HepG2 (cell line): ENCODE measurements around the gene MYLK3. TPM values are rescaled to one million over a fixed set of nuclear protein-coding genes. Genes with fewer than 3 reads are reported as not detected.
A peak's percentile ranks its signal among the peaks of the same experiment; 100 is the strongest.

ENCODE experiments used
- E2F1 ChIP-seq: sonication (generic); formaldehyde crosslinking; IDR thresholded peaks from 2 replicates; pipeline ENCODE4 v1.5.0; 2020; ENCODE audit warnings: missing genetic modification reagents
- FOXK1 ChIP-seq: sonication (generic); formaldehyde crosslinking; IDR thresholded peaks from 2 replicates; pipeline ENCODE4 v1.4.0; 2020; ENCODE audit warnings: low read depth, missing genetic modification reagents, borderline replicate concordance
- IRF9 ChIP-seq: sonication (generic); formaldehyde crosslinking; IDR thresholded peaks from 2 replicates; pipeline ENCODE4 v1.8.0; 2022; ENCODE audit warnings: missing genetic modification reagents, mild to moderate bottlenecking, borderline replicate concordance
- KDM4B ChIP-seq: sonication (generic); formaldehyde crosslinking; IDR thresholded peaks from 2 replicates; pipeline ENCODE4 v1.4.0; 2020; ENCODE audit warnings: missing genetic modification reagents
- NFATC3 ChIP-seq: sonication (generic); formaldehyde crosslinking; IDR thresholded peaks from 2 replicates; pipeline ENCODE4 v1.5.1; 2020; ENCODE audit warnings: mild to moderate bottlenecking, missing genetic modification reagents
- NFE2 ChIP-seq: sonication (generic); formaldehyde crosslinking; IDR thresholded peaks from 2 replicates; pipeline ENCODE4 v1.4.0; 2020; ENCODE audit warnings: missing genetic modification reagents
- PAX8 ChIP-seq: sonication (generic); formaldehyde crosslinking; IDR thresholded peaks from 2 replicates; pipeline ENCODE4 v1.8.0; 2022; ENCODE audit warnings: mild to moderate bottlenecking, missing genetic modification reagents, borderline replicate concordance
- PBX3 ChIP-seq: sonication (generic); formaldehyde crosslinking; IDR thresholded peaks from 2 replicates; pipeline ENCODE4 v1.8.1; 2023; ENCODE audit warnings: missing genetic modification reagents, inconsistent platforms, borderline replicate concordance
- POGZ ChIP-seq: sonication (generic); formaldehyde crosslinking; IDR thresholded peaks from 2 replicates; pipeline ENCODE4 v1.4.0; 2020; ENCODE audit warnings: mild to moderate bottlenecking, missing genetic modification reagents
- RXRB ChIP-seq: IDR thresholded peaks from 2 replicates; pipeline ENCODE4 v1.6.1; 2016; ENCODE audit warnings: borderline replicate concordance, missing genetic modification reagents, missing compliant biosample characterization
- SIN3B ChIP-seq: fragments of 150-350 bp; IDR thresholded peaks from 2 replicates; pipeline ENCODE4 v1.6.1; 2014; ENCODE audit warnings: low read length
- TFDP2 ChIP-seq: sonication (generic); formaldehyde crosslinking; IDR thresholded peaks from 2 replicates; pipeline ENCODE4 v1.4.0; 2020; ENCODE audit warnings: missing genetic modification reagents
- ZBTB3 ChIP-seq: sonication (generic); formaldehyde crosslinking; IDR thresholded peaks from 2 replicates; pipeline ENCODE4 v1.4.0; 2020; ENCODE audit warnings: low read depth, mild to moderate bottlenecking, moderate library complexity, missing genetic modification reagents, borderline replicate concordance
- ZBTB43 ChIP-seq: sonication (generic); formaldehyde crosslinking; conservative IDR thresholded peaks from 2 replicates; pipeline ENCODE4 v1.4.0; 2020; ENCODE audit warnings: missing genetic modification reagents
- ZFP36L1 ChIP-seq: sonication (generic); formaldehyde crosslinking; IDR thresholded peaks from 2 replicates; pipeline ENCODE4 v1.8.0; 2022; ENCODE audit warnings: mild to moderate bottlenecking, missing genetic modification reagents, moderate library complexity
- ZGPAT ChIP-seq: IDR thresholded peaks from 2 replicates; pipeline ENCODE4 v1.6.1; 2016; ENCODE audit warnings: mild to moderate bottlenecking
- ZNF256 ChIP-seq: sonication (generic); formaldehyde crosslinking; conservative IDR thresholded peaks from 2 replicates; pipeline ENCODE4 v1.4.0; 2020; ENCODE audit warnings: missing genetic modification reagents
- ZNF329 ChIP-seq: sonication (generic); formaldehyde crosslinking; IDR thresholded peaks from 2 replicates; pipeline ENCODE4 v1.9.0; 2021; ENCODE audit warnings: low read depth, mild to moderate bottlenecking, missing genetic modification reagents
- ZNF367 ChIP-seq: sonication (generic); formaldehyde crosslinking; IDR thresholded peaks from 2 replicates; pipeline ENCODE4 v1.4.0; 2020; ENCODE audit warnings: missing genetic modification reagents, borderline replicate concordance
- ZNF891 ChIP-seq: sonication (generic); formaldehyde crosslinking; IDR thresholded peaks from 2 replicates; pipeline ENCODE4 v1.5.0; 2020; ENCODE audit warnings: mild to moderate bottlenecking, missing genetic modification reagents
- polyA plus RNA-seq, 8 experiments: library from polyadenylated mRNA; depleted of rRNA in 3 of 8; stranded (reverse) in 7 of 8; unstranded in 1 of 8; fragments of >200 nt; fragmentation: Illumina TruSeq in 4 of 8; extraction: Trizol in 4 of 8; gene quantifications; 2 replicates each; pipeline versions ENCODE4 v1.2.1 to v1.2.3, GENCODE V29; 2011 to 2016; ENCODE audit warnings: low read depth in 4 of 8, missing spikeins in 1 of 8, mixed read lengths in 1 of 8; ENCODE audit not compliant: insufficient read depth in 1 of 8
- total RNA-seq, 5 experiments: library from RNA; depleted of rRNA; stranded (reverse); fragments of >200 nt; fragmentation: Illumina TruSeq; extraction: Trizol; gene quantifications; 2 replicates each; pipeline ENCODE4 v1.2.3, GENCODE V29; 2016; ENCODE audit warnings: low read depth in 1 of 5

Gene MYLK3
- total and polyA plus RNA-seq, 2 of the 13 experiments (the other 11 are each of a cell fraction or from before 2014, with no cell fraction given), result 0.04 to 0.18 TPM

- 0 out of 2 replicates have a peak, but pooled peaks have one; percentile 44 for TF ChIP-seq PBX3 (CRISPR knock-in tag)
- peak; percentile 92 for TF ChIP-seq ZGPAT
- TF ChIP-seq ZNF329 (CRISPR knock-in tag), result 0 out of 2 replicates have a peak, but pooled peaks have one; percentile 59
- no peak for TF ChIP-seq NFE2 (CRISPR knock-in tag)
- TF ChIP-seq ZBTB43 (CRISPR knock-in tag), result 0 out of 2 replicates have a peak, but pooled peaks have one; percentile 58
- TF ChIP-seq NFATC3 (CRISPR knock-in tag), result no peak
- peak; percentile 42; the same call in 1 of the 2 replicates for TF ChIP-seq ZBTB3
- TF ChIP-seq TFDP2 (CRISPR knock-in tag), result peak; percentile 59
- TF ChIP-seq RXRB (CRISPR knock-in tag), result no peak
- TF ChIP-seq ZFP36L1, result peak; percentile 96
- peak; percentile 70; the same call in 1 of the 2 replicates for TF ChIP-seq IRF9 (CRISPR knock-in tag)
- no peak; the same call in 1 of the 2 replicates for TF ChIP-seq KDM4B (CRISPR knock-in tag)
- no peak for TF ChIP-seq PAX8 (CRISPR knock-in tag)
- TF ChIP-seq ZNF367 (CRISPR knock-in tag), result 0 out of 2 replicates have a peak, but pooled peaks have one; percentile 35
- TF ChIP-seq ZNF891 (CRISPR knock-in tag), result peak; percentile 96
- TF ChIP-seq POGZ (CRISPR knock-in tag), result peak; percentile 84
- TF ChIP-seq ZNF256 (CRISPR knock-in tag), result peak; percentile 45; the same call in 1 of the 2 replicates
- TF ChIP-seq SIN3B, result 0 out of 2 replicates have a peak, but pooled peaks have one; percentile 49
- no peak for TF ChIP-seq FOXK1 (CRISPR knock-in tag)
- TF ChIP-seq E2F1 (CRISPR knock-in tag), result peak; percentile 61; the same call in 1 of the 2 replicates
Observed at GRCh38 chr16:46789499-46790414, 41.6 kb upstream of the MYLK3 start (continued).
